Skeletal muscle satellite cell (primary cell): ENCODE measurements around the gene ARHGAP28. TPM values are rescaled to one million over a fixed set of nuclear protein-coding genes. Genes with fewer than 3 reads are reported as not detected.

ENCODE experiments used
- H3K27me3 ChIP-seq: 2 replicates; pipeline ENCODE4 v1.7.0; 2013; ENCODE audit warnings: low read length; ENCODE audit not compliant: control insufficient read depth, insufficient read depth
- H3K36me3 ChIP-seq: 2 replicates; pipeline ENCODE4 v1.7.0; 2013; ENCODE audit warnings: mild to moderate bottlenecking, control low read depth, low read length; ENCODE audit not compliant: insufficient read depth
- H3K4me1 ChIP-seq: 2 replicates; pipeline ENCODE4 v1.7.0; 2013; ENCODE audit warnings: low read length; ENCODE audit not compliant: control insufficient read depth, insufficient read depth
- H3K4me2 ChIP-seq: 2 replicates; pipeline ENCODE4 v1.7.0; 2013; ENCODE audit warnings: mild to moderate bottlenecking, low read length
- H3K4me3 ChIP-seq: 2 replicates; pipeline ENCODE4 v1.7.0; 2013; ENCODE audit warnings: low read length
- H3K9ac ChIP-seq: 2 replicates; pipeline ENCODE4 v1.7.0; 2013; ENCODE audit warnings: mild to moderate bottlenecking, low read depth, low read length, moderate library complexity
- H3K9me3 ChIP-seq: replicated peaks from 2 replicates; pipeline ENCODE4 v1.7.0; 2013; ENCODE audit warnings: mild to moderate bottlenecking, control low read depth, low read length
- small RNA-seq: library from RNA; depleted of rRNA; stranded (forward); fragments of <200 nt; gene quantifications from one replicate; pipeline ENCODE3, GENCODE V24; 2012

The ARHGAP28 gene

GRCh38 chr18:6956999-6957398 lies 227.5 kb downstream of the ARHGAP28 start:
- Histone ChIP-seq H3K4me1 (peaks cover 6% of the 10 kb centered on the region), H3K36me3 (peaks cover 10% of the 10 kb centered on the region), H3K4me2 (no peak overlapping the region), H3K27me3 (no peaks in the 10 kb centered on the region), H3K9ac (no peak overlapping the region), H3K9me3 (no peaks in the 10 kb centered on the region), H3K4me3 (no peak overlapping the region)

GRCh38 chr18:6959110-6959509 lies 229.6 kb downstream of the ARHGAP28 start:
- Histone ChIP-seq H3K27me3 (no peaks in the 10 kb centered on the region), H3K4me3 (no peak overlapping the region), H3K4me1 (peaks cover 6% of the 10 kb centered on the region), H3K36me3 (peaks cover 13% of the 10 kb centered on the region), H3K4me2 (no peak overlapping the region), H3K9me3 (no peaks in the 10 kb centered on the region), H3K9ac (no peak overlapping the region)

DNA sequence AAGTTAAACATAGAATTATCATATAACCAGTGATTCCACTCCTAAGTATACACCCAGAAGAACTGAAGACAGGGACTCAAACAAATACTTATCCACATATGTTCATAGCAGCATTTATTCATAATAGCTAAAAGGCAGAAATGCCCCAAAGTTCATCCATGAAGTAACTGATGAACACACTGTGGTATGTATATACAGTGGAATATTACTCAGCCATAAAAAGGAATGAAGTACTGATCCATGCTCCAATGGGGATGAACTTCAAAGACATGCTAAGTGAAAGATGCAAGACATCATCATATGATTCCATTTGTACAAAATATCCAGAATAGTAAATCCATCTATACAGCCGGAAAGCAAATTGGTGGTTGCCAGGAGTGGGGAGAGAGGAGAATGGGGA lies 230.6 kb downstream of the ARHGAP28 start:
- Histone ChIP-seq H3K27me3 (no peaks in the 10 kb centered on the region), H3K4me3 (no peak overlapping the region), H3K9ac (no peak overlapping the region), H3K9me3 (no peaks in the 10 kb centered on the region), H3K4me1 (peaks cover 6% of the 10 kb centered on the region), H3K4me2 (no peak overlapping the region), H3K36me3 (peaks cover 13% of the 10 kb centered on the region)

- H3K4me2 ChIP-seq, result no peak overlapping the region
- no peak overlapping the region for H3K9ac ChIP-seq
- H3K4me3 ChIP-seq, result no peak overlapping the region
- H3K27me3 ChIP-seq, result no peaks in the 10 kb centered on the region
- H3K4me1 ChIP-seq, result peaks cover 6% of the 10 kb centered on the region
- H3K36me3 ChIP-seq, result peaks cover 13% of the 10 kb centered on the region
- H3K9me3 ChIP-seq, result no peaks in the 10 kb centered on the region
Measured at GRCh38 chr18:6960656-6961055, 231.1 kb downstream of the ARHGAP28 start.

GRCh38 chr18:6961331-6961730 lies 231.8 kb downstream of the ARHGAP28 start:
- Histone ChIP-seq H3K27me3 (no peaks in the 10 kb centered on the region), H3K36me3 (peaks cover 13% of the 10 kb centered on the region), H3K4me3 (no peak overlapping the region), H3K4me2 (no peak overlapping the region), H3K9ac (no peak overlapping the region), H3K9me3 (no peaks in the 10 kb centered on the region), H3K4me1 (peaks cover 6% of the 10 kb centered on the region)

GRCh38 chr18:6962571-6963451 lies 233.3 kb downstream of the ARHGAP28 start:
- H3K9me3 ChIP-seq, result no peaks in the 10 kb centered on the region
- no peak overlapping the region for H3K9ac ChIP-seq
- H3K4me3 ChIP-seq, result no peak overlapping the region
- peaks cover 6% of the 10 kb centered on the region for H3K4me1 ChIP-seq
- H3K27me3 ChIP-seq, result no peaks in the 10 kb centered on the region
- H3K36me3 ChIP-seq, result peaks cover 13% of the 10 kb centered on the region
- no peak overlapping the region for H3K4me2 ChIP-seq

DNA sequence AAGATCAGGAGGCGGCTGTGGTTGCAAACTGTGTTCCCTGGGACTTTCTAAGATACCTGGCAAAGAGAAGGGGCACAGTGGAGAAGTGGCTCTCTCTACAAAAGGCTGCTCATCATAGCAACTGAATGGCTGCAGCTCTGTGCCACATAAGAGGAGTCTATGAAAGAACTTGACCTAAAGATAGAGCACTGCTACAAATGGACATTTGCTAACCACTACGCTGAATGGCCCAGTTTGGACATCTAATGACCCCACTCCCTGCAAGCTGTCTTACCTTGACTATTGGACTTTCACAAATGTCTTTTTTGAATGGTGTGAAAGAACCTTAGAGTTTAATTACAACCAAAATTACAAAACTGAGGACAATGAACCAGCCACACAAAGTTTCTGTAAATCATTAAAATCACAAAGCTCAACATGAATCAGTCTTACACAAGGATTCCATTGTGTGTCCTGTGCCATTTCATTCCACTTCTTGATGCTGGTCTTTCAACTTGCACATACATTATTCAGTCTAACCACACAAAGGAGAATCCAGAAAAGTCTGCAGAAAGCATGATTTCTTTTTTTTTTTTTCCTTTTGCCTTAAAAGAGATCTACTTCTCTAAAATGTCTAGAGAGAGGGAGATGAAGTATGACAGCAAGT lies 234.1 kb downstream of the ARHGAP28 start:
- Histone ChIP-seq H3K4me3 (no peak overlapping the region), H3K27me3 (no peaks in the 10 kb centered on the region), H3K36me3 (peaks cover 13% of the 10 kb centered on the region), H3K4me2 (no peak overlapping the region), H3K9me3 (no peaks in the 10 kb centered on the region), H3K9ac (no peak overlapping the region), H3K4me1 (peaks cover 6% of the 10 kb centered on the region)

Small RNAs within 50 kb of the gene (small RNA-seq; reads per million reads assigned to genes)
- not detected for gene RNU6-916P
